ENCODE results near the gene SREBF1.
A peak's percentile ranks its signal among the peaks of the same experiment; 100 is the strongest.

The SREBF1 gene

GRCh38 chr17:17792551-17793377 lies 44.0 kb downstream of the SREBF1 start:
- Mint-ChIP-seq H3K9me3 (no peaks in the 10 kb centered on the region), H3K4me3 (peak overlapping the region; percentile 59), H3K4me1 (peaks cover 40% of the 10 kb centered on the region), H3K27ac (peak overlapping the region; percentile 58), H3K36me3 (peaks cover 23% of the 10 kb centered on the region)
- peak; percentile 88 for ATAC-seq
- DNase-seq (ENCODE audit: low spot score in 2 of 2): peak; percentile 26 to 68

DNA sequence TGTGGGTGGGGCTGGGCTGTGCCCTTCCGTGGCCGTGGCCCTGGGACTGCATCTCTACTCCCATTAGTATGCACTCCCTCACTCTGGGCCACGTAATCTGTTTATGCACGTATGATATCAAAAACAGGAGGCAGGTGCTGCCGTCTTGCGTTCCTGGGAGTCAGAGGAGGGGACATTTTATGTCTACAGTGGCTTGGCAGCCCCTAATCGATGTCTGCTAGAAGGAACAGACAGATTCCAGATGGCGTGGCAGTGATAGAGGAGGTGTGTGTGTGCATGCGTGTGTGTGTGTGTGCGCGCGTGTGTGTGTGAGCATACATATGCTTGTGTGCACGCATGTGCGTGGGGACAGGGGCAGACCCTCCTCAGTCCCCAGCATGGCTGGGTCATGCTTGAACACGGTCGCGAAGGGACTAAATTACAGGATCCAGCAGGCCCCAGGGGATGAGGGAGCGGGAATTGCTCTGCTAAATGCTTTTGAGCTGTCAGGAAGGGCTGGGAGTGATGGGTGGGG lies 44.7 kb downstream of the SREBF1 start:
- ATAC-seq: no peak
- peak overlapping the region; percentile 59 for H3K4me3 Mint-ChIP-seq

GRCh38 chr17:17790637-17791464 lies 45.9 kb downstream of the SREBF1 start:
- DNase-seq (ENCODE audit: low spot score in 2 of 2) (no peak), ATAC-seq (no peak)
- Mint-ChIP-seq H3K4me3 (no peak overlapping the region), H3K27ac (no peak overlapping the region), H3K36me3 (peaks cover 19% of the 10 kb centered on the region), H3K4me1 (peaks cover 43% of the 10 kb centered on the region), H3K9me3 (no peaks in the 10 kb centered on the region)

More for the DNA sequence above, 44.7 kb downstream of the SREBF1 start:
- Mint-ChIP-seq H3K4me1 (peaks cover 40% of the 10 kb centered on the region), H3K36me3 (peaks cover 19% of the 10 kb centered on the region), H3K27ac (peak overlapping the region; percentile 58), H3K9me3 (no peaks in the 10 kb centered on the region)
- no peak for DNase-seq (ENCODE audit: low spot score in 2 of 2)

- H3K27ac Mint-ChIP-seq: no peak overlapping the region
- peaks cover 19% of the 10 kb centered on the region for H3K36me3 Mint-ChIP-seq
- no peak overlapping the region for H3K4me3 Mint-ChIP-seq
- H3K4me1 Mint-ChIP-seq: peaks cover 51% of the 10 kb centered on the region
- ATAC-seq: no peak
- no peak for DNase-seq (ENCODE audit: low spot score in 2 of 2)
- H3K9me3 Mint-ChIP-seq: no peaks in the 10 kb centered on the region
Measured at GRCh38 chr17:17789828-17790636, 46.8 kb downstream of the SREBF1 start.

DNA sequence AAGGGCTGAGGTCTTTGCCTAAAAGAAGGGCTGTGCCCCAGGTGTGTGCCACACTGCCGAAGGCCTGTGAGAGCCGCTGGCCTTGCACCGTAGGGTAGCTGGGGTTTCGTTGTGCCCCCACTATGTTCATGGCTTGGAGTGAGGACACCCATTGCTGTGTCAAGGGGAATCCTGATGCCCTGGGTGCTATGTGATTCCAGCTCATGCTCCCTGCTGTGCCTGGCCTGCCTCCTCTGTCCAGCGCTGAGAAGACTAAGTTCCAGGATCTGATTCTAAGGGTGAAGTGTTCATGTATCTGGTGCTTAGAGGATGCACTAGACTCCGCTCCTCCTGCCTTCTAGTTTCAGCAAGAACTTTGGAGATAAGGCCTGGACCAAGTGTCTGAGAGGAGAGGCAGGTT lies 47.4 kb downstream of the SREBF1 start:
- peaks cover 19% of the 10 kb centered on the region for H3K36me3 Mint-ChIP-seq
- no peaks in the 10 kb centered on the region for H3K9me3 Mint-ChIP-seq
- H3K27ac Mint-ChIP-seq: no peak overlapping the region
- no peak for DNase-seq (ENCODE audit: low spot score in 2 of 2)
- H3K4me3 Mint-ChIP-seq: no peak overlapping the region
- no peak for ATAC-seq
- H3K4me1 Mint-ChIP-seq: peaks cover 57% of the 10 kb centered on the region

GRCh38 chr17:17788967-17789366 lies 47.8 kb downstream of the SREBF1 start:
- ATAC-seq (no peak), DNase-seq (ENCODE audit: low spot score in 2 of 2) (no peak)
- Mint-ChIP-seq H3K27ac (peak overlapping the region; percentile 58), H3K9me3 (no peaks in the 10 kb centered on the region), H3K36me3 (peaks cover 17% of the 10 kb centered on the region), H3K4me3 (no peak overlapping the region), H3K4me1 (peaks cover 59% of the 10 kb centered on the region)

- Mint-ChIP-seq H3K9me3 (no peaks in the 10 kb centered on the region), H3K4me1 (peaks cover 49% of the 10 kb centered on the region), H3K4me3 (no peak overlapping the region), H3K27ac (peak overlapping the region; percentile 26), H3K36me3 (peaks cover 7% of the 10 kb centered on the region)
- ATAC-seq: no peak
- no peak for DNase-seq (ENCODE audit: low spot score in 2 of 2)
Measured at GRCh38 chr17:17787568-17787967, 49.2 kb downstream of the SREBF1 start.

DNA sequence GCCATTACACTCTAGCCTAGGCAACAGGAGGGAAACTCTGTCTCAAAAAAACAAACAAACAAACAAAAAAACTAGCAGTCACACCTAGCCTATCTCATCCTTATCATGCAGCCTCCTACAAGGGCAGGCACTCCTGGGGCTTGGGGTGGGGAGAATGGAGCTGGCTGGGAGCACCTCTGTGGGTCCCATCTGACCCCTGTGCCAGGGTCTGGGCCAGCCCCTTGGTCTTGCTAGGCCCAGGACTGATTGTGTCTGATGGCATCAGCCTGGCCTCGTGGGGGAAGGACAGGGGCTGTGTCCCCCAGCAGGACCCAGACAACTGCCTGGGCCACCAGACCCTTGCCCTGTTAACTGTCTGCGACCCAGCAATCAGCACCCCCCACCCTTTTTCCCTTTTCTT lies 49.8 kb downstream of the SREBF1 start:
- peaks cover 44% of the 10 kb centered on the region for H3K4me1 Mint-ChIP-seq
- H3K36me3 Mint-ChIP-seq: peaks cover under 1% of the 10 kb centered on the region
- no peaks in the 10 kb centered on the region for H3K9me3 Mint-ChIP-seq
- peak overlapping the region; percentile 26 for H3K27ac Mint-ChIP-seq
- ATAC-seq (no peak), DNase-seq (ENCODE audit: low spot score in 2 of 2) (no peak)
- H3K4me3 Mint-ChIP-seq: no peak overlapping the region

- Mint-ChIP-seq H3K9me3 (no peaks in the 10 kb centered on the region), H3K36me3 (no peaks in the 10 kb centered on the region), H3K27ac (no peak overlapping the region), H3K4me1 (peaks cover 47% of the 10 kb centered on the region), H3K4me3 (no peak overlapping the region)
- no peak for ATAC-seq
- DNase-seq (ENCODE audit: low spot score in 2 of 2): no peak
Measured at GRCh38 chr17:17785407-17785806, 51.4 kb downstream of the SREBF1 start.

DNA sequence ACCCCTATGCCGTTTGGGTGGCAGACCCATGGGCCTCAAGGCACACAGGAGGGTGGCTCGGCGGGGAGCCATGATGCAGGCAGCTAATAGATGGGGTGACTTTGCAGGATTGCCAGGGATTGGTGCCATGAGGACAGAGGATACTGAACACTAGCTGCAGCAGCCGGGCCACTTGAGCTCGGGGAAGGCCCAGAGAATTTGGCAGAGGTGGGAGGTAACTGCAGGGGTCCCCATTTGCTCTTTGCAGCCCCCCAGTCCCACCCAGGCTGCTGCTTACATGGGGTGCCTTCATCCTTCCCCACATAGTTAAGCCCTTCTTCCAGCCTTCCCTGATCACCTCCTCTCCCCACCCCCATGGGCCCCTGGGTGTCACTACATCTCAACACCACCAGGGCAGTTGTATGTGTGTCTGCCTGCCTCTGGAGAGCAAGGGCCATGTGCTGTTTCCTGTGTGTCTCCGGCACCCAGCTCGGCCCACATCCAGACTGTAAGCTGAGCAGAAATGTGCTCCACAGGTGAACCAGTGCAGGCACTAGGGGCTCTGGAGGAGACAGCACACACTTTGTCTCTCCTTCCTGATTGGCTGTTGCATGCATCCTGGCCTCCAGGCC lies 52.0 kb downstream of the SREBF1 start:
- Mint-ChIP-seq H3K4me1 (peaks cover 47% of the 10 kb centered on the region), H3K9me3 (no peaks in the 10 kb centered on the region), H3K27ac (no peak overlapping the region), H3K4me3 (no peak overlapping the region), H3K36me3 (no peaks in the 10 kb centered on the region)
- no peak for DNase-seq (ENCODE audit: low spot score in 2 of 2)
- peak; percentile 40 for ATAC-seq

DNA sequence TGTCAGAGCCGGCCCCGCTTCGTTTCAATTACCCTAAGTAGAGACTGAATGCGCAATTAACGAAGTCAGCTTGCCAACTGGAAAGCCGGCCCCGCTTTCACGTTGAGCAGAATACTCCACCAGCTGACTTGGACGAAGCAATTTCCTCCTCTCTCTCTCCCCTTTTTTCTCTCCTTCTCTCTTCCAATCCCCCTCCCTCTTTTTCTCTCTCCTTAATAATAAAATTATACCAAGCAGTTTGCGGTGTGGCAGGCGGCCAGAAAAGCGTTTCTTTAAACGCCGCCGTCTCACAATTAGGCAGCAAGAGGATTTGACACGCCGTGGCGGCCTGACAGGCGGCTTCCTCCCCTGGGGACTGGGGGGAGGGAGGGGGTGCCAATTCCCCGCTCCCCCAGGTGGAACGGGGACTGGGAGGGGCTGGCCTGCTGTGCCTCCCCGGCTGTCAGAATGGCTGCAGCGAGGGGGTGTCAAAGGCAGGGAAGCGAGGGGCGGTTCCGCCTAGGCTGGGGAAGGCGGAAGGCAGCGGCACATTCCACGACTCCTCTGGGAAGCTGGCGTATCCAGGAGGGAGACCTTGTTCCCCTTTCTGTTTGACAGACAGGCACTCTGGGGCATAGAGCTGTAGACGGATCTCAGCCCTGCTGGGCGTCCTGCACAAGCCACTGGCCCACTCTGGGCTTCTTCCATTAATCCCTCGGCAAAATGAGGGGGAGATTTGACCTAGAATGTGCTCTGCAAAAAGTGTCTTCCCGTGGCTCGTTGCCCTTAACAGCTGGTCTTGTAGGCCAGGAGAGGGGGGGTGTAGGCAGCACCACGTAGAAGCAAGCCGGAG lies 52.7 kb downstream of the SREBF1 start:
- ATAC-seq: no peak
- H3K4me1 Mint-ChIP-seq: peaks cover 46% of the 10 kb centered on the region
- DNase-seq (ENCODE audit: low spot score in 2 of 2): no peak
- no peaks in the 10 kb centered on the region for H3K9me3 Mint-ChIP-seq
- no peaks in the 10 kb centered on the region for H3K36me3 Mint-ChIP-seq
- no peak overlapping the region for H3K27ac Mint-ChIP-seq
- peak overlapping the region; percentile 64 for H3K4me3 Mint-ChIP-seq

GRCh38 chr17:17783116-17783824 lies 53.5 kb downstream of the SREBF1 start:
- Mint-ChIP-seq H3K4me1 (peaks cover 38% of the 10 kb centered on the region), H3K9me3 (no peaks in the 10 kb centered on the region), H3K4me3 (peak overlapping the region; percentile 64), H3K27ac (no peak overlapping the region), H3K36me3 (no peaks in the 10 kb centered on the region)
- peak; percentile 57 for ATAC-seq
- peak in 1 of 2 donors; percentile 69 for DNase-seq (ENCODE audit: low spot score in 2 of 2)

DNA sequence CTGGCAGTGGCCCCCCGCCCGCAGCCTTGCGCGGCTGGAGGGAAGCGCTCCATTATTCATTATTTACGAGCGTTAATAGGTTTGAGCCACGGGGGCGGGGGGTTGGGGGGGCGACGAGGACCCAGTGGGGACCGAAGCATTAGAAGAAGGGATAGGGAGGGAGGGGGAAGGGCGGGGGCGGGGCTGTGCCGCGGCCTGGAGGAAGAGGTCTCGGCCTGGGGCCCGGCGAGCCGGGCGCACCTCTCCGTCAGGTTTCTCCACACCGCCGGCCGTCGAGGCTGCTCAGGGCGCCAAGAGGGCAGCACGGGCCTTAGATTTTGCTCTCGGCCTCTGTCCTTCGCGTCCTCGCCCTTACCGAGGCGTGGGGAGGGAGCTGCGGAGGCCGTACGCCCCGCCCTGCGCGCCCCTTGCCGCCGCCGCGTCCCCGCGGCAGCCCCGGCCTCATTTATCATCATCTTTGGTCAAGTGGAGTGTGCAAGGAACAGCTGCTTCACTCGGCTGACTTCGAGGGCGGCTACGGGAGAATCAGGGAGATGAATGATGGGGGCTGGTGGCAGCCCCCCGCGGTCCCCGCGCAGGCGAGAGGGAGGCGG lies 54.2 kb downstream of the SREBF1 start:
- ATAC-seq: peak; percentile 17
- peak in 1 of 2 donors; percentile 64 for DNase-seq (ENCODE audit: low spot score in 2 of 2)
- Mint-ChIP-seq H3K27ac (no peak overlapping the region), H3K4me1 (peaks cover 36% of the 10 kb centered on the region), H3K36me3 (no peaks in the 10 kb centered on the region), H3K9me3 (no peaks in the 10 kb centered on the region), H3K4me3 (peak overlapping the region; percentile 64)
